DOHH2 (cell line): ENCODE data around the gene SLC9A8.

Experiments
- CTCF ChIP-seq: fragments of 200-600 bp; sonication (generic); IDR thresholded peaks from one replicate; pipeline ENCODE4 v1.5.1; 2014; ENCODE audit warnings: antibody characterized with exemption, mild to moderate bottlenecking, low read depth, low read length; ENCODE audit not compliant: poor library complexity, severe bottlenecking
- EZH2phosphoT487 ChIP-seq: fragments of 200-600 bp; sonication (generic); IDR thresholded peaks from 2 replicates; pipeline ENCODE4 v1.6.1; 2017; ENCODE audit warnings: borderline replicate concordance, mild to moderate bottlenecking, antibody characterized with exemption, low read length, moderate library complexity, mixed read lengths

- TF ChIP-seq CTCF, result no peak
- TF ChIP-seq EZH2phosphoT487, result no peak
These were observed 27.3 kb upstream of the SLC9A8 start for GRCh38 chr20:49785149-49785851.
